Measurements from ENCODE around the gene PGR. TPM values are rescaled to one million over a fixed set of nuclear protein-coding genes. Genes with fewer than 3 reads are reported as not detected.
A peak's percentile ranks its signal among the peaks of the same experiment; 100 is the strongest.

The PGR gene
- 1 to 10 TPM in 2 of 4 donors, under 1 TPM in 2; 0.23 to 2.4 (median 1.2) TPM for total RNA-seq
- polyA plus RNA-seq = under 1 TPM; 0.01 to 0.25 (median 0.07) TPM
- long read RNA-seq, donor 1 = 0 reads
- long read RNA-seq, donor 2, full-length matches to known transcripts = 1 of 1 reads
- long read RNA-seq, donor 2, partial matches to known transcripts = 0 of 1 reads
- long read RNA-seq, donor 2, other reads (novel, unspliced or antisense) = 0 of 1 reads

GRCh38 chr11:101129203-101129943, at the start of gene PGR:
Gene PGR (minus strand): TSS chr11:101129813. CDS start chr11:101129070, 743 bp downstream.
- peak; percentile 14 to 49 for DNase-seq
- Histone ChIP-seq H3K27me3 (ENCODE audit: insufficient read depth in 3 of 3, low read length in 2 of 3) (peaks cover 6 to 66% (median 17%) of the 10 kb centered on the region in 3 donors), H3K27ac (no peak within 1 kb of the TSS), H3K9me3 (no peaks in the 10 kb centered on the region), H3K36me3 (ENCODE audit: insufficient read depth in 1 of 2, low read depth in 1 of 2) (no peaks in the 10 kb centered on the region), H3K4me3 (peak within 1 kb of the TSS; percentile 64), H3K4me1 (no peaks in the 10 kb centered on the region)
- WGBS, 3 donors = 1% methylated on average over 36 to 38 of the region's 38 CpGs
- ATAC-seq = no peak
- intact Hi-C loops (cut with DNase I) = no loop called here
- no peak for TF ChIP-seq CTCF (IDR thresholded peaks at IDR 0.05)

- DNase-seq (no peak), ATAC-seq (no peak)
- no peak for TF ChIP-seq CTCF (IDR thresholded peaks at IDR 0.05)
- Histone ChIP-seq H3K4me1 (no peaks in the 10 kb centered on the region), H3K27ac (no peak overlapping the region), H3K27me3 (ENCODE audit: insufficient read depth in 3 of 3, low read length in 2 of 3) (no peaks in the 10 kb centered on the region), H3K9me3 (no peaks in the 10 kb centered on the region), H3K4me3 (no peak overlapping the region), H3K36me3 (ENCODE audit: insufficient read depth in 1 of 2, low read depth in 1 of 2) (no peaks in the 10 kb centered on the region)
- 85 to 94% (median 87%) methylated on average over 3 of the region's 3 CpGs for WGBS, 3 donors
- intact Hi-C loops (cut with DNase I) = no loop called here
Measured at GRCh38 chr11:101176381-101176780, 46.8 kb upstream of the PGR start.

- Histone ChIP-seq H3K4me3 (no peak overlapping the region), H3K9me3 (peaks cover under 1% of the 10 kb centered on the region), H3K27me3 (ENCODE audit: insufficient read depth in 3 of 3, low read length in 2 of 3) (no peaks in the 10 kb centered on the region), H3K27ac (no peak overlapping the region), H3K4me1 (no peaks in the 10 kb centered on the region), H3K36me3 (ENCODE audit: insufficient read depth in 1 of 2, low read depth in 1 of 2) (no peaks in the 10 kb centered on the region)
- no peak for TF ChIP-seq CTCF (IDR thresholded peaks at IDR 0.05)
- WGBS, 3 donors = 65 to 69% (median 66%) methylated on average over 2 of the region's 2 CpGs
- DNase-seq (no peak), ATAC-seq (no peak)
- intact Hi-C loops (cut with DNase I) = no loop called here
Measured at GRCh38 chr11:101169944-101170343, 40.3 kb upstream of the PGR start.

GRCh38 chr11:101166038-101166437, 36.4 kb upstream of the PGR start:
- Histone ChIP-seq H3K27me3 (ENCODE audit: insufficient read depth in 3 of 3, low read length in 2 of 3) (no peaks in the 10 kb centered on the region), H3K4me3 (no peak overlapping the region), H3K4me1 (no peaks in the 10 kb centered on the region), H3K9me3 (peaks cover 4% of the 10 kb centered on the region), H3K36me3 (ENCODE audit: insufficient read depth in 1 of 2, low read depth in 1 of 2) (no peaks in the 10 kb centered on the region), H3K27ac (no peak overlapping the region)
- WGBS, 3 donors = 71 to 74% (median 71%) methylated on average over 1 of the region's 1 CpG
- DNase-seq = no peak
- no peak for TF ChIP-seq CTCF (IDR thresholded peaks at IDR 0.05)
- ATAC-seq = no peak
- intact Hi-C loops (cut with DNase I) = no loop called here
